AG04450 (cell line): ENCODE results near the gene TM2D3. TPM values are rescaled to one million over a fixed set of nuclear protein-coding genes. Genes with fewer than 3 reads are reported as not detected.

Experiments
- CTCF ChIA-PET: fragments of 300-600, 350-600 bp; formaldehyde crosslinking; extraction: SDS; loops from one replicate; lab custom pipeline; 2022; ENCODE audit warnings: antibody characterized with exemption, inconsistent platforms; lab: Charles Lee
- POLR2A ChIA-PET: fragments of 350-600 bp; formaldehyde crosslinking; extraction: SDS; loops from one replicate; lab custom pipeline; 2021; ENCODE audit warnings: antibody characterized with exemption, inconsistent platforms; lab: Yijun Ruan, JAX
- DNase-seq: peaks from one replicate; pipeline ENCODE4 v3.0.0-alpha.2; 2011; ENCODE audit warnings: low read depth, low spot score
- H3K27ac ChIP-seq: one replicate; pipeline ENCODE4 v1.5.1; 2012; ENCODE audit warnings: low read depth, low read length, control low read depth
- H3K27me3 ChIP-seq: one replicate; pipeline ENCODE4 v1.6.0; 2012; ENCODE audit warnings: low read length; ENCODE audit not compliant: control insufficient read depth, insufficient read depth
- H3K4me3 ChIP-seq: 2 replicates; pipeline ENCODE4 v1.5.1; 2011; ENCODE audit warnings: mild to moderate bottlenecking, low read depth, low read length, control low read depth
- H3K9me3 ChIP-seq: 2 replicates; pipeline ENCODE4 v1.5.1; 2012; ENCODE audit warnings: low read length; ENCODE audit not compliant: control insufficient read depth, insufficient read depth
- polyA plus RNA-seq: library from polyadenylated mRNA; depleted of rRNA; stranded (reverse); fragments of >200 nt; gene quantifications from 2 replicates; pipeline ENCODE4 v1.2.3, GENCODE V29; 2011
- TF ChIP-seq, protein P1 (sequence below): IDR thresholded peaks from 2 replicates; pipeline ENCODE4 v1.5.1; 2011; ENCODE audit warnings: low read depth, low read length, control low read depth, inconsistent platforms

The TM2D3 gene
- polyA plus RNA-seq, 1 experiment = 64.2 TPM

DNA sequence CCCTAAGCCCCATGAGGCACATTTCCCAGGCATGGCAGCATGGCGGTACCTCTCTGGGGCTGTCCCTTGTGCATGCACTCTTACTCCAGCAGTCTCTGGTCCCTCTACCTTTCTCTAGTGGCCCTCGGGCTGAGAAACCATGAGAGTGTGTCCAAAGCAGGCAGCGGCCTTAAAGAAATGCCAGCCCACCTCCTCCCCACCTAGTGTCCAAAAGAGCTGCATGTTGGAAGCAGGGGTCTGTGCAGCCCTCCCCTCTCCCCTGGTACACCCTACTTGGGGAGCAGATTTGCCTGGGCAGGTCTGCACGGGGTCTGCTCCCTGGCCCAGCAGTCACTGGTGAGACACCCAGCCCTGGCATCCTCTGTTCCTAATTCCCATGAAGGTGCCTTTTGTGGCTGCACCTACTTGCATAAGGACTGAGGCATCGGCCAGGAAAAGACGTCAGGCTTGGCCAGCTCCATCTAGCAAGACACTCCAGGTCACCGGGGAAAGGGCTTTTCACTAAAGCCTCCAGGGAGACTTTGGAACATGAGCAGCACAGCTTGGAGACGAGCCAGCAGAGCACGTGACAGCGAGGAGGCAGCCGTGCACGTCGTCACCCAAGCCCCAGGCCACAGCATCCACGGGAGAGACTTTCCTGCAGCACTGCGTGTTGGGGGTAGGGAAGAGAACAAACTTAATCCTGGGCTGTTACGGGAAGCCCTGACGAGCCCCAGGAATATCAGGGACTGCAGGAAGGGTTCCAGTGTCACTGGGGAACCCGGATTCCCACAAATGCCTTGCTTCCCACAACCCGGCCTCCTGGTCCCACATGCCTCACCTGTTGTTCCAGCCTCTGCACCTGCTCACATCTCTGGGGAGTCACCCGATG is 38.8 kb downstream of the TM2D3 start:
- ChIA-PET CTCF (no interaction called here), POLR2A (no interaction called here)
- DNase-seq = no peak
- Histone ChIP-seq H3K27ac (no peak overlapping the region), H3K4me3 (no peak overlapping the region), H3K9me3 (no peaks in the 10 kb centered on the region; the same call in 1 of the 2 replicates), H3K27me3 (peaks cover 11% of the 10 kb centered on the region)
- TF ChIP-seq, protein P1, sequence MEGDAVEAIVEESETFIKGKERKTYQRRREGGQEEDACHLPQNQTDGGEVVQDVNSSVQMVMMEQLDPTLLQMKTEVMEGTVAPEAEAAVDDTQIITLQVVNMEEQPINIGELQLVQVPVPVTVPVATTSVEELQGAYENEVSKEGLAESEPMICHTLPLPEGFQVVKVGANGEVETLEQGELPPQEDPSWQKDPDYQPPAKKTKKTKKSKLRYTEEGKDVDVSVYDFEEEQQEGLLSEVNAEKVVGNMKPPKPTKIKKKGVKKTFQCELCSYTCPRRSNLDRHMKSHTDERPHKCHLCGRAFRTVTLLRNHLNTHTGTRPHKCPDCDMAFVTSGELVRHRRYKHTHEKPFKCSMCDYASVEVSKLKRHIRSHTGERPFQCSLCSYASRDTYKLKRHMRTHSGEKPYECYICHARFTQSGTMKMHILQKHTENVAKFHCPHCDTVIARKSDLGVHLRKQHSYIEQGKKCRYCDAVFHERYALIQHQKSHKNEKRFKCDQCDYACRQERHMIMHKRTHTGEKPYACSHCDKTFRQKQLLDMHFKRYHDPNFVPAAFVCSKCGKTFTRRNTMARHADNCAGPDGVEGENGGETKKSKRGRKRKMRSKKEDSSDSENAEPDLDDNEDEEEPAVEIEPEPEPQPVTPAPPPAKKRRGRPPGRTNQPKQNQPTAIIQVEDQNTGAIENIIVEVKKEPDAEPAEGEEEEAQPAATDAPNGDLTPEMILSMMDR = no peak

GRCh38 chr15:101612676-101613075 is 39.5 kb downstream of the TM2D3 start:
- no peak overlapping the region for H3K4me3 ChIP-seq
- TF ChIP-seq, protein P1 = no peak
- H3K9me3 ChIP-seq = no peaks in the 10 kb centered on the region; the same call in 1 of the 2 replicates
- POLR2A ChIA-PET = no interaction called here
- no peak overlapping the region for H3K27ac ChIP-seq
- CTCF ChIA-PET = no interaction called here
- peaks cover 11% of the 10 kb centered on the region for H3K27me3 ChIP-seq
- no peak for DNase-seq

GRCh38 chr15:101611580-101612299 is 40.4 kb downstream of the TM2D3 start:
- POLR2A ChIA-PET = no interaction called here
- TF ChIP-seq, protein P1 = no peak
- Histone ChIP-seq H3K4me3 (no peak overlapping the region), H3K27me3 (peaks cover 11% of the 10 kb centered on the region), H3K27ac (no peak overlapping the region), H3K9me3 (no peaks in the 10 kb centered on the region; the same call in 1 of the 2 replicates)
- CTCF ChIA-PET = no interaction called here
- DNase-seq = no peak

DNA sequence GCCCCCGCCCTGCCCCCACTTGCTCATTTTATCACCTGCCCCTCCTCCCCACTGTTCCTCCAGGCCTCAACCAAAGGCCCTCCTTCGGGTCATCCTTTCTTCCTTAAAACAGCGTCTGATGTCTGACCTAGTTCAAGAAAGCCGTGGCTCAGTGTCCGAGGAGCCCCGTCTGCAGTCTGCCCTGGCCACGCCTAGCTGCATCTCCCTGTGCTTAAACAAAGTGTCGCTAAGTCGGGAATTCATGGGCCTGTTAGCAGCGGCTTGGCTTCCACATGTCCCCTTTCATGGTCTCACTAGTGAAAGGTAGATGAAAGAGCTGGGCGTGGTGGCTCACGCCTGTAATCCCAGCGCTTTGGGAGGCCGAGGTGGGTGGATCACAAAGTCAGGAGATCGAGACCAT is 41.2 kb downstream of the TM2D3 start:
- Histone ChIP-seq H3K27me3 (peaks cover 13% of the 10 kb centered on the region), H3K27ac (no peak overlapping the region), H3K4me3 (no peak overlapping the region), H3K9me3 (no peaks in the 10 kb centered on the region; the same call in 1 of the 2 replicates)
- ChIA-PET CTCF (no interaction called here), POLR2A (no interaction called here)
- TF ChIP-seq, protein P1 = no peak
- no peak for DNase-seq

- Histone ChIP-seq H3K27me3 (peaks cover 13% of the 10 kb centered on the region), H3K4me3 (no peak overlapping the region), H3K27ac (no peak overlapping the region), H3K9me3 (no peaks in the 10 kb centered on the region; the same call in 1 of the 2 replicates)
- CTCF ChIA-PET = no interaction called here
- TF ChIP-seq, protein P1 = no peak
- POLR2A ChIA-PET = no interaction called here
- DNase-seq = no peak
Measured at GRCh38 chr15:101610611-101611000, 41.6 kb downstream of the TM2D3 start.
